SK-N-SH treated with all-trans-retinoic acid at 6 μM for 48 hours (cell line): ENCODE data around the gene KASH5.
"Not testable (repeated sequence)": the region's sequence is repeated elsewhere in the genome, so short reads cannot be mapped to it uniquely, and the experiment has no call there.

Source experiments
- ATAC-seq: fragments of 200-7000 bp; cut with Tn5 transposase; 3 replicates; pipeline ENCODE4 v1.9.1; 2020; ENCODE audit warnings: mild to moderate bottlenecking, moderate library complexity
- CREB5 ChIP-seq: fragments of 250-450 bp; sonication (Bioruptor Pico); IDR thresholded peaks from 2 replicates; pipeline ENCODE4 v1.5.1; 2020; ENCODE audit warnings: low read depth, mild to moderate bottlenecking, moderate library complexity
- CSRNP3 ChIP-seq: fragments of 250-450 bp; sonication (Bioruptor Pico); IDR thresholded peaks from 2 replicates; pipeline ENCODE4 v1.5.1; 2021; ENCODE audit warnings: mild to moderate bottlenecking, moderate library complexity
- ESRRG ChIP-seq: fragments of 250-450 bp; sonication (Bioruptor Pico); IDR thresholded peaks from 2 replicates; pipeline ENCODE4 v1.6.1; 2021; ENCODE audit warnings: mild to moderate bottlenecking
- GLIS3 ChIP-seq: fragments of 250-450 bp; sonication (Bioruptor Pico); IDR thresholded peaks from 2 replicates; pipeline ENCODE4 v1.5.0; 2020; ENCODE audit warnings: mild to moderate bottlenecking, moderate library complexity
- ISL1 ChIP-seq: fragments of 250-450 bp; sonication (Bioruptor Pico); IDR thresholded peaks from 2 replicates; pipeline ENCODE4 v2.1.2; 2022; ENCODE audit warnings: mild to moderate bottlenecking, moderate library complexity
- OSR1 ChIP-seq: fragments of 250-450 bp; sonication (Bioruptor Pico); IDR thresholded peaks from 2 replicates; pipeline ENCODE4 v1.8.0; 2022; ENCODE audit warnings: moderate library complexity, mild to moderate bottlenecking, inconsistent platforms
- POU6F1 ChIP-seq: fragments of 250-450 bp; sonication (Bioruptor Pico); IDR thresholded peaks from 2 replicates; pipeline ENCODE4 v1.8.0; 2021; ENCODE audit warnings: low read depth, mild to moderate bottlenecking, moderate library complexity, borderline replicate concordance
- RARB ChIP-seq: fragments of 250-450 bp; sonication (Bioruptor Pico); IDR thresholded peaks from 2 replicates; pipeline ENCODE4 v1.8.0; 2021; ENCODE audit warnings: mild to moderate bottlenecking, moderate library complexity
- SNAI2 ChIP-seq: fragments of 250-450 bp; sonication (Bioruptor Pico); IDR thresholded peaks from 2 replicates; pipeline ENCODE4 v1.5.0; 2020; ENCODE audit warnings: mild to moderate bottlenecking, moderate library complexity
- TCF4 ChIP-seq: fragments of 250-450 bp; sonication (Bioruptor Pico); IDR thresholded peaks from 2 replicates; pipeline ENCODE4 v1.8.0; 2021; ENCODE audit warnings: mild to moderate bottlenecking, moderate library complexity, borderline replicate concordance
- TOX ChIP-seq: fragments of 250-450 bp; sonication (Bioruptor Pico); IDR thresholded peaks from 2 replicates; pipeline ENCODE4 v1.8.0; 2021; ENCODE audit warnings: mild to moderate bottlenecking, moderate library complexity, borderline replicate concordance
- TSHZ2 ChIP-seq: fragments of 250-450 bp; sonication (Bioruptor Pico); IDR thresholded peaks from 2 replicates; pipeline ENCODE4 v1.5.0; 2020; ENCODE audit warnings: mild to moderate bottlenecking, moderate library complexity
- ZC3H10 ChIP-seq: fragments of 250-450 bp; sonication (Bioruptor Pico); IDR thresholded peaks from 2 replicates; pipeline ENCODE4 v1.5.1; 2021; ENCODE audit warnings: mild to moderate bottlenecking, moderate library complexity
- ZFP3 ChIP-seq: fragments of 250-450 bp; sonication (Bioruptor Pico); IDR thresholded peaks from 2 replicates; pipeline ENCODE4 v1.5.0; 2020; ENCODE audit warnings: mild to moderate bottlenecking, moderate library complexity
- ZNF565 ChIP-seq: fragments of 450-650 bp; formaldehyde crosslinking; conservative IDR thresholded peaks from 2 replicates; pipeline ENCODE4 v1.5.0; 2020; ENCODE audit warnings: low read depth, mild to moderate bottlenecking, moderate library complexity
- ZNF70 ChIP-seq: fragments of 450-650 bp; formaldehyde crosslinking; IDR thresholded peaks from 2 replicates; pipeline ENCODE4 v1.5.0; 2020; ENCODE audit warnings: mild to moderate bottlenecking, moderate library complexity
- ZNF8 ChIP-seq: fragments of 450-650 bp; formaldehyde crosslinking; IDR thresholded peaks from 2 replicates; pipeline ENCODE4 v1.5.0; 2020; ENCODE audit warnings: mild to moderate bottlenecking, moderate library complexity

Gene KASH5

GRCh38 chr19:49371184-49371583 is 16.9 kb upstream of the KASH5 start:
- no peak for ATAC-seq
- TF ChIP-seq POU6F1 (CRISPR knock-in tag): no peak
- no peak for TF ChIP-seq ZC3H10
- TF ChIP-seq TSHZ2 (CRISPR knock-in tag): no peak
- no peak for TF ChIP-seq TOX (CRISPR knock-in tag)
- no peak for TF ChIP-seq ISL1
- no peak for TF ChIP-seq CREB5

GRCh38 chr19:49373174-49373573 is 14.9 kb upstream of the KASH5 start:
- ATAC-seq: not testable (repeated sequence)

GRCh38 chr19:49374665-49375434 is 13.2 kb upstream of the KASH5 start:
- no peak for ATAC-seq

GRCh38 chr19:49378512-49378911 is 9.5 kb upstream of the KASH5 start:
- ATAC-seq: no peak
- TF ChIP-seq TOX (CRISPR knock-in tag): no peak
- TF ChIP-seq ZNF565 (CRISPR knock-in tag): no peak
- TF ChIP-seq ZNF8 (CRISPR knock-in tag): no peak
- TF ChIP-seq TCF4 (CRISPR knock-in tag): no peak

More at GRCh38 chr19:49374665-49375434, 13.2 kb upstream of the KASH5 start:
- TF ChIP-seq GLIS3 (CRISPR knock-in tag): no peak
- TF ChIP-seq ZC3H10: no peak
- no peak for TF ChIP-seq OSR1 (CRISPR knock-in tag)

- TF ChIP-seq RARB (CRISPR knock-in tag): no peak
Observed at GRCh38 chr19:49380391-49380790, 7.7 kb upstream of the KASH5 start.

GRCh38 chr19:49382639-49383038 is 5.4 kb upstream of the KASH5 start:
- no peak for ATAC-seq
- TF ChIP-seq GLIS3 (CRISPR knock-in tag) (no peak), ZFP3 (CRISPR knock-in tag) (no peak), OSR1 (CRISPR knock-in tag) (no peak), SNAI2 (CRISPR knock-in tag) (no peak), POU6F1 (CRISPR knock-in tag) (no peak), CSRNP3 (no peak), TSHZ2 (CRISPR knock-in tag) (no peak), TOX (CRISPR knock-in tag) (no peak), ZNF70 (no peak), ESRRG (CRISPR knock-in tag) (no peak)
- TF ChIP-seq, all 23 proteins: peak for 0

More at GRCh38 chr19:49380391-49380790, 7.7 kb upstream of the KASH5 start:
- no peak for ATAC-seq
